Epidermal melanocyte (primary cell): ENCODE measurements around the gene AKAP14.
"Not testable (repeated sequence)": the region's sequence is repeated elsewhere in the genome, so short reads cannot be mapped to it uniquely, and the experiment has no call there.

ENCODE experiments used
- DNase-seq: peaks from one replicate; pipeline ENCODE4 v3.0.0; 2011; ENCODE audit warnings: low spot score; ENCODE audit not compliant: insufficient read length

Gene AKAP14

DNA sequence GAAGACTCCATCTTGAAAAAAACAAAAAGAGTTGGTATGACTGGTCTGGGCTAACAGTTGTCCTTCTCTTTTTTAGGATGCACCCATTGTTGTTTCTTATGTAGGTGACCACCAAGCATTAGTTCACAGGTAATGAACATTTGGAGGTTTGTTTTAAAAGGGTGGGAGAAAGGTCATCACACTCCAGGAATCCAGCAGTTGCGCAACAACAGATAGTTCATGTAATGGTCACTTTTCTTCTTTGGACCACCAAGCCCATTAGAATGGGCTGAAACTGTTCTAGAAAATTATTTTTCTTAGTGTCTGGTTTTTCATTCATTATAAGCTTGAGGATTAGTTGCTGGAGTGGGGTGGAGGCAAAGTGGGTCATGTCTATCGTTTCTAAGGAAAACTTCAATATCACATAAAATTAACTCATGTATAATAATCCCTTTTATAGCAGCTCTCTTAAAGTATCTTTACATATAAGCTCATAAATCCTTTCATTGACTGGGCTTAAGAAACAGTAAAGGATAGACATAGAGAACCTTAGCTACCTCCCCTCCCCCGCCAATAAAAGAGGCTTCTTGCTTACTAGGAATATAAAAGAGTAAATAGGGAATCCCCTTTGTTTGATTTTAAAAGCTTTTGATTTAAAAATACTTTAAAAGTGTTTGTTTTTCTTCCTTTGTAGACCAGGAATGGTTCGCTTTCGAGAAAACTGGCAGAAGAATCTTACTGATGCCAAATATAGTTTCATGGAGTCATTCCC lies 24.3 kb downstream of the AKAP14 start:
- DNase-seq, result no peak

DNA sequence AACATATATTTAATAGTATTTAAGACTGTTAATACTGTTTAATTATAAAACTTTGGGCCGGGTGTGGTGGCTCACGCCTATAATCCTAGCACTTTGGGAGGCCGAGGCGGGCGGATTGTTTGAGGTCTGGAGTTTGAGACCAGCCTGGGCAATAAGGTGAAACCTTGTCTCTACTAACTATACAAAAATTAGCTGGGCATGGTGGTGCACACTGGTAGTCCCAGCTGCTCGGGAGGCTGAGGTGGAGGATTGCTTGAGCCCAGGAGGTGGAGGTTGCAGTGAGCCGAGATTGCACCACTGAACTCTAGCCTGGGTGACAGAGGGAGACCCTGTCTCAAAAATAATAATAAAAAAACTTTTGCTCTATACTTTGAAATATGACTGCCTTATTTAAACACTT lies 26.7 kb downstream of the AKAP14 start:
- DNase-seq, result not testable (repeated sequence)

DNA sequence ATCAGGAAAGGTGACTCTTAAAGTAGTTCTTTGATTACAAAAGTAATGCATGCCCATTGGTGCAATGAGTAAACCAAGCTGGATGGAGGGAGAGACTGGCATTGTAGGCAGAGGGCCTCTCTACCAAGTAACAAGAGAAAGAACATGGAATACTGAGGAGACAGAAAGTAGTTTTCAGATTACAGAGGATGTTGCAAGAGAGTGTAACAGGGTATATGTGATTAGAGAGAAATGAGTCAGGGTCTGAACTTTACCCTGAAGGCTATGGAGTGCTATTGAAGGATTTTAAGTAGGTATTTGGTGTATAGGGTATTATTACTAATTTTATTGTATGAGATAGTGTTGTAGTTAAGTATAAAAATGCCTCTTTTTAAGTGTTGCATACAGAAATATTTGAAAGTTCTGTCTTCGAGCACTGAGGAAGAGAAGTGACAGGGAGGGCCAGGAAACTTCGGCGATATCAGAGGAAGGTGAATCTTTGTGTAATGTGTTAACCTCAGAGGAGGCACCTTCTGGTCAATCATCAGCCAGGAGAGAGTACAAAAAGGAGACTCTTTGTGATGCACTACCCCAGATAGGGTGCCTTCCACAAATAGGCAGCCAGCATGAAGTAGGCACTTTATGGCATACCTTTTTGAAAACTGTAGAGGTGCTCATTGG lies 39.7 kb downstream of the AKAP14 start:
- no peak for DNase-seq

DNA sequence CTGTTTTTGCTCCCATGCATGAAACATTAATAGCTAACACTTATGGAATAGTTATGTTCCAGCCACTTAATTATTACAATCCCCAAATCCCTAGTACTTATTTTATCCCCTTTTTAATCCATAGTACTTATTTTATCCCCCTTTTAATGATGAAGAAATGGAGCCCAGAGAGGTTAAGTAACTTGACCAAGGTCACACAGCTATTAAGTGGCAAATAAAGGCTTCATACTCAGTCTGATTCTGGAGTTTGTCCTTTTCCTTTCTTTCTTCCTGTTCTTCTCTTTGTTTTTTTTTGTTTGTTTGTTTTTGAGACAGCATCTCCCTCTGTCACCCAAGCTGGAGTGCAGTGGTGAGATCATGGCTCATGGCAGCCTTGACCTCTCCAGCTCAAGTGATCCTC lies 45.6 kb downstream of the AKAP14 start:
- DNase-seq, result no peak

- DNase-seq, result no peak
Measured at GRCh38 chrX:119942173-119942819, 46.6 kb downstream of the AKAP14 start.

DNA sequence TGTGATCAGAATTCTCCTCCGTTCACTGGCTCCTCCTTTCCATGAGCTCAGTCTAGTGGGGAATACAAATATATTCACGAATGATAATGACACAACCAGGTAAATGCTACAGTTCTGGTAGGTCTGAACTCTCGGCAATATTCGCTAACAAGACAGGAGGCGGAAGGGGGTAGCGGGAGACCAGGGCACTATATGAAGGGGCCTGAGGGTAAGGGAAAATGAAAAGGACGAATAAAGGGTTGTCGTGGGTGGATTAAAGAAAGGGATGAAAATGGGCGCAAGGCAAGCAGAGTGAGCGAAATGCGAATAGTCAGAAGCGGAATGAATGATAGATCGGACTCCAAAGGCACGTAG lies 47.1 kb downstream of the AKAP14 start:
- DNase-seq, result no peak

- DNase-seq, result peak; percentile 49
Measured at GRCh38 chrX:119943185-119943988, 47.7 kb downstream of the AKAP14 start, which contains the start of gene NKAP. Gene NKAP (minus strand): TSS chrX:119943751. CDS start chrX:119943605, 146 bp downstream.

DNA sequence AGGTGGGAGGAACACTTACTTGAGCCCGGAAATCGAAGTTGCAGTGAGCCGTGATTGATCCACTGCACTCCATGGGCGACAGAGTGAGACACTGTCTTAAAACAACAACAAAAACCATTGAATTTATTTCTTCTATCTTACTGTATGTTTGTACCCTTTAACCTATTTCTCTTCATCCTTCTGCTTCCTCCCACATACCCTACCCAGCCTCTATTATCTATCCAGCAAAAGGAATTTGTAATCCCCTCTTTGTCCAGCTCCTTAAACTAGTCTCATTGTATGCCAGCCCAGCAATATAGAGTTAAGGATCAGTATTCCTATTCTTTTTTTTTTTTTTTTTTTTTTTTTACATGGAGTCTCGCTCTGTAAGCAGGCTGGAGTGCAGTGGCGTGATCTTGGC lies 49.8 kb downstream of the AKAP14 start:
- no peak for DNase-seq

DNA sequence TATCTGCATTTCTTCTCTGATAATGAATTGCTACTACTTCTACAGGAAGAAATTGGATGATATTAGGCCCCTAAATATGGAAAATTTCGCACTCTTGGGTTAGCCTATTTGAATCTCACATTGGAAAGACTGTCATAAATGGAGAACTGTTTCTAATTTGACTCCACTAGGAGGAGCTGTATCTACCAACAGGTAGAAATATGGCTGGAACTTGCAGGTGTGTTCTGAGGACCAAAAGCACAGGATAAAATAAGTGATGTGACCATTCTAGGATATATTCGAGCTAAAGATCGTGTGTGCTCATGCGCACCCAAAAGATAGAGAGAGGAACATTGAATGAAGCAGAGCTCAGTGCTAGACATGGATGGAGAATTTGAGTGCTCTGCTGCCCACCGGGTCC lies 52.7 kb downstream of the AKAP14 start:
- no peak for DNase-seq

DNA sequence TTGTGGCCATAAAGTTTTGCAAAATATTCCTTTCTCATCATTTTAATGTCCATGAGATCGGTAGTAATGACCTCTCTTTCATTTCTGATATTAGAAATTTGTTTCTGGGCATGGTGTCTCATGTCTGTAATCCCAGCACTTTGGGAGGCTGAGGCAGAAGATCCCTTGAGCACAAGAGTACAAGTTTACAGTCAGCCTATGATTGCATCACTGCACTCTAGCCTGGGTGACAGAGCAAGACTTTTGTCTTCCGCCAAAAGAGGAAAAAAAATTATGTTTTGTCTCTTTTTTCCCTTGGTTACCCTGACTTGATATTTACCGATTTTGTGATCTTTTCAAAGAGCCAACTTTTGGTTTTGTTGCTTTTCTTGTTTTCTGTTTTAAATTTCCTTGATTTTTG lies 58.7 kb downstream of the AKAP14 start:
- no peak for DNase-seq

DNA sequence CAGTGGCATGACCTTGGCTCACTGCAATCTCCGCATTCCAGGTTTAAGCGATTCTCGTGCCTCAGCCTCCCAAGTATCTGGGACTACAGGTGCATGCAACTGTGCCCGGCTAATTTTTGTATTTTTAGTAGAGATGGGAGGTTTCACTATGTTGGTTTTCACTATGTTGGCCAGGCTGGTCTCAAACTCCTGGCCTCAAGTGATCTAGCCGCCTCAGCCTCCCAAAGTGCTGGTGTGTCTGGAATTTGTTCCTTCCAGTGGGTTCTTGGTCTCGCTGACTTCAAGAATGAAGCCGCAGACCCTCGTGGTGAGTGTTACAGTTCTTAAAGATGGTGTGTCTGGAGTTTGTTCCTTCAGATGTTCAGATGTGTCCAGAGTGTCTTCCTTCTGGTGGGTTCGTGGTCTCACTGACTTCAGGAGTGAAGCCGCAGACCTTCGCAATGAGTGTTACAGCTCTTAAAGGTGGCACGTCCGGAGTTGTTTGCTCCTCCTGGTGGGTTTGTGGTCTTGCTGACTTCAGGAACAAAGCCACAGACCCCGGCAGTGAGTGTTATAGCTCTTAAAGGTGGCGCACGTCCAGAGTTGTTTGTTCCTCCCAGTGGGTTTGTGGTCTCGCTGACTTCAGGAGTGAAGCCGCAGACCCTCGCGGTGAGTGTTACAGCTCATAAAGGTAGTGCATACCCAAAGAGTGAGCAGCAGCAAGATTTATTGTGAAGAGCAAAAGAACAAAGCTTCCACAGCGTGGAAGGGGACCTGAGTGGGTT lies 60.3 kb downstream of the AKAP14 start:
- DNase-seq, result not testable (repeated sequence)

DNA sequence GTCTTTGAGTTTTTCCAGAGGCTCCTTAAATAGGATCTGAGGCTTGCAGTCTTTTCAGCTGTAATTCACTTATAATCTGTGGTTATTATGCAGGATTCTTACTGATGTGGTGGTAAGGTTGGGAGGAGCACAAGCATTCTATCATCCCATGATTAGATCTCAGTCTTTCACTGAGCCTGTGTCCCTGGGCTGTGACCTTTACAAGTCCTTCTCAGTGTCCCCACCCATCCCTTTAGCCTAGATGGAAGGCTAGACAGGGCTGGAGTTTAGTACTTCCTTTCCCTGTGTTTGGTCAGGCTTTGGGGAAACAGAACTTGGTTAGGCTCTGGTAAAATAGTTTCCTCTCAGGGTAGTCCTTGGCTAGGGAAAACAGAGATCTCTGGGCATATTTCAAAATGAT lies 64.9 kb downstream of the AKAP14 start:
- DNase-seq, result no peak

- not testable (repeated sequence) for DNase-seq
Measured at GRCh38 chrX:119966837-119967236, 71.1 kb downstream of the AKAP14 start.
